Measurements from ENCODE around the gene ABI3. TPM values are rescaled to one million over a fixed set of nuclear protein-coding genes. Genes with fewer than 3 reads are reported as not detected.
A peak's percentile ranks its signal among the peaks of the same experiment; 100 is the strongest.

The ABI3 gene
- total and polyA plus RNA-seq, 9 of the 15 experiments (the other 6 are each of a cell fraction or from before 2014, with no cell fraction given): not detected

GRCh38 chr17:49191917-49192741 lies 18.4 kb upstream of the ABI3 start (continued):
- peak; percentile 21 for TF ChIP-seq TAF9B (IDR thresholded peaks at IDR 0.05; ENCODE audit: partially characterized antibody)
- TF ChIP-seq PHB2 (IDR thresholded peaks at IDR 0.05; ENCODE audit: low read depth): no peak
- TF ChIP-seq AFF4 (CRISPR knock-in tag; IDR thresholded peaks at IDR 0.05): peak; percentile 33; the same call in 1 of the 2 replicates
- TF ChIP-seq DACH1 (IDR thresholded peaks at IDR 0.05; ENCODE audit: partially characterized antibody): peak; percentile 40
- TF ChIP-seq SP1 (CRISPR knock-in tag; IDR thresholded peaks at IDR 0.05): peak; percentile 67; the same call in 1 of the 2 replicates
- TF ChIP-seq TEAD4 (IDR thresholded peaks at IDR 0.05; ENCODE audit: low read length): peak; percentile 85
- no peak for TF ChIP-seq TEAD4 (CRISPR knock-in tag; IDR thresholded peaks at IDR 0.05; ENCODE audit: borderline replicate concordance)
- TF ChIP-seq ZC3H11A (IDR thresholded peaks at IDR 0.05; ENCODE audit: low read depth, low read length): no peak
- TF ChIP-seq CBFA2T3 (IDR thresholded peaks at IDR 0.05): peak; percentile 83
- peak; percentile 82 for TF ChIP-seq SMARCA5 (IDR thresholded peaks at IDR 0.05)
- no peak; the same call in 1 of the 2 replicates for TF ChIP-seq ZEB2 (IDR thresholded peaks at IDR 0.05)
- TF ChIP-seq GABPA (tag; conservative IDR thresholded peaks at IDR 0.05; ENCODE audit: low read depth): peak; percentile 40
- TF ChIP-seq CTCF (IDR thresholded peaks at IDR 0.05 in 2 of 3, conservative IDR thresholded peaks at IDR 0.05 in 1 of 3; ENCODE audit: insufficient read depth in 2 of 3, low read depth in 1 of 3, low read length in 3 of 3): peak; percentile 43 to 59 (median 45)
- TF ChIP-seq RBBP5 (IDR thresholded peaks at IDR 0.05; ENCODE audit: borderline replicate concordance, insufficient read depth, low read length, poor library complexity, severe bottlenecking): peak; percentile 86

Data from K562 (cell line).